Measurements from ENCODE around the gene OR2M3.
"Not testable (repeated sequence)": the region's sequence is repeated elsewhere in the genome, so short reads cannot be mapped to it uniquely, and the experiment has no call there.

Gene OR2M3

GRCh38 chr1:248196965-248197364, at the start of gene OR2M3:
Gene OR2M3 (plus strand): TSS chr1:248197265. CDS start chr1:248203068, 5,803 bp downstream.
- DNase-seq, result no peak

- no peak for DNase-seq
Observed at GRCh38 chr1:248152056-248152827, 44.8 kb upstream of the OR2M3 start.

- no peak for DNase-seq
Observed at GRCh38 chr1:248155927-248156326, 41.1 kb upstream of the OR2M3 start.

GRCh38 chr1:248158758-248159157, 38.3 kb upstream of the OR2M3 start:
- DNase-seq, result no peak

GRCh38 chr1:248164031-248164430, 33.0 kb upstream of the OR2M3 start:
- no peak for DNase-seq

- DNase-seq, result no peak
Observed at GRCh38 chr1:248165186-248165585, 31.9 kb upstream of the OR2M3 start.

GRCh38 chr1:248174521-248174920, 22.5 kb upstream of the OR2M3 start, which contains the start of gene OR2M2:
Gene OR2M2 (plus strand): TSS chr1:248174821. CDS start chr1:248179986, 5,165 bp downstream.
- no peak for DNase-seq

GRCh38 chr1:248183996-248184395, 13.1 kb upstream of the OR2M3 start:
- DNase-seq, result no peak

GRCh38 chr1:248187363-248187762, 9.7 kb upstream of the OR2M3 start:
- no peak for DNase-seq

GRCh38 chr1:248189026-248189425, 8.0 kb upstream of the OR2M3 start:
- DNase-seq, result no peak

GRCh38 chr1:248194117-248194516, 2.9 kb upstream of the OR2M3 start:
- no peak for DNase-seq

GRCh38 chr1:248215880-248216279, 18.8 kb downstream of the OR2M3 start:
- no peak for DNase-seq

GRCh38 chr1:248225537-248225936, 28.5 kb downstream of the OR2M3 start:
- no peak for DNase-seq

- DNase-seq, result no peak
Observed at GRCh38 chr1:248229360-248229908, 32.4 kb downstream of the OR2M3 start.

GRCh38 chr1:248231117-248231516, 34.1 kb downstream of the OR2M3 start, which contains the start of gene OR2M4:
Gene OR2M4 (plus strand): TSS chr1:248231417. CDS start chr1:248238929, 7,512 bp downstream.
- no peak for DNase-seq

- no peak for DNase-seq
Observed at GRCh38 chr1:248239478-248239877, 42.4 kb downstream of the OR2M3 start.

- DNase-seq, result peak; percentile 30
Observed at GRCh38 chr1:248243204-248243603, 46.1 kb downstream of the OR2M3 start.

GRCh38 chr1:248259309-248259708, 62.2 kb downstream of the OR2M3 start:
- not testable (repeated sequence) for DNase-seq
